Lung (tissue), 12 donors: ENCODE results near the gene ERP44. TPM values are rescaled to one million over a fixed set of nuclear protein-coding genes. Genes with fewer than 3 reads are reported as not detected.

Experiments
- ATAC-seq: fragments of 200-7000 bp; cut with Tn5 transposase; one replicate; pipeline ENCODE4 v1.9.1; 2020; ENCODE audit warnings: moderate number of reproducible peaks; ENCODE audit not compliant: insufficient read depth, low FRiP score
- DNase-seq, 3 donors: peaks; one replicate each; pipeline ENCODE4 v3.0.0-alpha.2; 2013 to 2017
- H3K27ac ChIP-seq, 2 donors: one replicate each; pipeline ENCODE4 v1.5.1; 2013; ENCODE audit warnings: mild to moderate bottlenecking in 2 of 2, moderate library complexity in 2 of 2, control low read depth in 1 of 2, inconsistent platforms in 1 of 2, low read depth in 1 of 2, low read length in 1 of 2
- H3K27me3 ChIP-seq, 3 donors: one replicate each; pipeline ENCODE4 v1.5.1; 2013; ENCODE audit warnings: low read length in 2 of 3; ENCODE audit not compliant: control insufficient read depth in 3 of 3, insufficient read depth in 3 of 3
- H3K36me3 ChIP-seq, 4 donors: one replicate each; pipeline ENCODE4 v1.5.1; 2013; ENCODE audit warnings: low read length in 4 of 4, mild to moderate bottlenecking in 1 of 4, moderate library complexity in 1 of 4; ENCODE audit not compliant: control insufficient read depth in 4 of 4, insufficient read depth in 4 of 4
- H3K4me1 ChIP-seq, 5 donors: one replicate each; pipeline ENCODE4 v1.5.1; 2013; ENCODE audit warnings: low read length in 5 of 5, mild to moderate bottlenecking in 2 of 5, moderate library complexity in 1 of 5; ENCODE audit not compliant: control insufficient read depth in 5 of 5, insufficient read depth in 5 of 5
- H3K4me3 ChIP-seq: one replicate; pipeline ENCODE4 v1.5.1; 2013; ENCODE audit warnings: mild to moderate bottlenecking, control low read depth, moderate library complexity
- H3K9ac ChIP-seq, 2 donors: one replicate each; pipeline ENCODE4 v1.5.1; 2013; ENCODE audit warnings: low read length in 2 of 2, control low read depth in 1 of 2; ENCODE audit not compliant: insufficient read depth in 1 of 2
- H3K9me3 ChIP-seq, 4 donors: one replicate each; pipeline ENCODE4 v1.5.1; 2013; ENCODE audit warnings: low read length in 3 of 4, mild to moderate bottlenecking in 1 of 4, moderate library complexity in 1 of 4; ENCODE audit not compliant: control insufficient read depth in 4 of 4, insufficient read depth in 3 of 4
- WGBS, 2 donors: extraction: QIAGEN DNeasy Blood & Tissue Kit; methylation state at CpG; one replicate each; pipeline ENCODE4 v1.1.7; 2013; 5-methylcytosine and 5-hydroxymethylcytosine counted together
- polyA plus RNA-seq, 2 donors: library from polyadenylated mRNA; stranded (reverse); fragments of 200-250 nt; gene quantifications; one replicate each; pipeline ENCODE4 v1.2.1, GENCODE V29; 2013
- total RNA-seq, 2 donors: library from RNA; depleted of rRNA in 1 of 2; stranded (reverse); fragments of >200 nt in 1 of 2; gene quantifications; one replicate each; pipeline ENCODE4 v1.2.1, GENCODE V29; 2014 to 2021
- TF ChIP-seq, protein P1 (sequence below): IDR thresholded peaks from 2 replicates; pipeline ENCODE4 v1.5.1; 2012; ENCODE audit warnings: mild to moderate bottlenecking; ENCODE audit errors: control extremely low read depth, extremely low read depth
- donor health status: control.
- donor health status: control.
- donor health status: Bipolar disorder and iron deficiency.
- donor health status: healthy.
- donor health status: DM: yes; HTN: yes; CAD: no.

The ERP44 gene
- total and polyA plus RNA-seq, 4 donors: 22.6 to 27.6 (median 27.0) TPM

DNA sequence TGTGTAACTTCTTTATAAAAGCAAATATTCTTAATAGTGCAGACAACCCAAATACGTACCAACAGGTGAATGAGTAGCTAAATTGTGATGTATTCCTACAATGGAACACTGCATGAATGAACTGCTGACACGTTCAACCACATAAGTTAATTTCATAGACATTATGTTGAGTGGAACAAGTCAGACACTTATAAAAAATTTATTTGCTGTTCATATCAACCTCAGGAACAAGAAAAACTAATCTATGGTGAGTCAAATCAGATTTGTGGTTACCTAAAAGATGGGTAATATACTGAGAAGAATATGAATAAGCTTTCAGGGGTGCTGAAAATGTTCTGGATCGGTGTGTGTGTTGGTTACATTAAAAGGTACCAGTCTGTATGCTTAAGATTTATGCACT lies 35.9 kb upstream of the ERP44 start:
- no peaks in the 10 kb centered on the region for H3K4me1 ChIP-seq
- H3K27me3 ChIP-seq: no peaks in the 10 kb centered on the region
- WGBS, 2 donors: 77 to 81% methylated on average over 3 of the region's 3 CpGs
- no peak overlapping the region for H3K9ac ChIP-seq
- H3K36me3 ChIP-seq: peaks cover 0 to 14% (median 3%) of the 10 kb centered on the region in 4 donors
- ATAC-seq (no peak), DNase-seq (no peak)
- H3K4me3 ChIP-seq: no peak overlapping the region
- TF ChIP-seq, protein P1, sequence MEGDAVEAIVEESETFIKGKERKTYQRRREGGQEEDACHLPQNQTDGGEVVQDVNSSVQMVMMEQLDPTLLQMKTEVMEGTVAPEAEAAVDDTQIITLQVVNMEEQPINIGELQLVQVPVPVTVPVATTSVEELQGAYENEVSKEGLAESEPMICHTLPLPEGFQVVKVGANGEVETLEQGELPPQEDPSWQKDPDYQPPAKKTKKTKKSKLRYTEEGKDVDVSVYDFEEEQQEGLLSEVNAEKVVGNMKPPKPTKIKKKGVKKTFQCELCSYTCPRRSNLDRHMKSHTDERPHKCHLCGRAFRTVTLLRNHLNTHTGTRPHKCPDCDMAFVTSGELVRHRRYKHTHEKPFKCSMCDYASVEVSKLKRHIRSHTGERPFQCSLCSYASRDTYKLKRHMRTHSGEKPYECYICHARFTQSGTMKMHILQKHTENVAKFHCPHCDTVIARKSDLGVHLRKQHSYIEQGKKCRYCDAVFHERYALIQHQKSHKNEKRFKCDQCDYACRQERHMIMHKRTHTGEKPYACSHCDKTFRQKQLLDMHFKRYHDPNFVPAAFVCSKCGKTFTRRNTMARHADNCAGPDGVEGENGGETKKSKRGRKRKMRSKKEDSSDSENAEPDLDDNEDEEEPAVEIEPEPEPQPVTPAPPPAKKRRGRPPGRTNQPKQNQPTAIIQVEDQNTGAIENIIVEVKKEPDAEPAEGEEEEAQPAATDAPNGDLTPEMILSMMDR: no peak
- H3K9me3 ChIP-seq: no peaks in the 10 kb centered on the region
- no peak overlapping the region for H3K27ac ChIP-seq

DNA sequence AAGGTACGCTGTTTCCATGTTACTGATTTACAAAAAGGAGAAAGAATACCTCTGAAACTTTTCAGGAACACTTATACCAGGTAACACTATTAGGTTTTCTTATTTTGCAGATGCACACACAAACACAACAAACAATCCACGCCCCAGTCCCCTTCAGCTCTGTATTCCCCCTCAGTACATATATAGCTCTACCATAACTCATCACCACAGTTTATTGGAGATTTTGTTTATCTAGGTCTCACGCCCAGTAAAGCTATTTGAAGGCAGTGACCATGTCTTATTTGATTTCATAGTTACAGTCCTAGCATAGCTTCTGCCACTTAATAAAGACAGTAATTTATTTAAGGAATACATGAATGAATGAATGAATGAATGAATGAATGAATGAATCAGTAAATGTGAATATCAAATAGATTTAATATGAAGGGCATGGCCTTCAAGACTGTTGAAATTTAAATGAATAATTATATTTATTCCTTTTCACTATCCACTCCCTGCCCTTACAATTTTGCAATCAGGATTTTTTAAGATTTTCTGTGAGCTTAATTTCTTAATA lies 33.2 kb upstream of the ERP44 start:
- TF ChIP-seq, protein P1: no peak
- no peak overlapping the region for H3K9ac ChIP-seq
- H3K27me3 ChIP-seq: no peaks in the 10 kb centered on the region
- peaks cover 0 to 8% (median 0%) of the 10 kb centered on the region in 5 donors for H3K4me1 ChIP-seq
- ATAC-seq (no peak), DNase-seq (no peak)
- 93 to 98% methylated on average over 3 of the region's 3 CpGs for WGBS, 2 donors
- no peak overlapping the region for H3K27ac ChIP-seq
- H3K36me3 ChIP-seq: peaks cover under 1 to 14% (median 5%) of the 10 kb centered on the region in 4 donors
- H3K4me3 ChIP-seq: no peak overlapping the region
- H3K9me3 ChIP-seq: no peaks in the 10 kb centered on the region

DNA sequence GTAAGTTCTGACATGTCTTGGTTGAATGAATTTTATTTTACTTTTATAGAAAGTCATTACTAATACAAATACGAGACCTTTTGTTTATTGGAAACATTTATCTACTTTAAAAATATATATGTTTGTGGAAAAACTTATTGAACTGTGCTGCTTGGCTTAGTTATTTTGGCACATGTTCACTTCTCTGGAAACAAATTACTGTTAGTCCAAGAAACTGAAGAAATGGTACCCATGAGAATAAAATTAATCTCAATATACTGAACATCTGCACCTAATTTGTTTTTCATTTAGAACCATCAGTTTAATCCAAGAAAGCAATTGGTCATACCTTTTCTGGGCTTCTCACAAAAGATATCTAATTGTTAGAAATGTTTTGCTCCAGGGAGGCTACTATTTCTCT lies 32.4 kb upstream of the ERP44 start:
- Histone ChIP-seq H3K27me3 (no peaks in the 10 kb centered on the region), H3K4me3 (no peak overlapping the region), H3K9me3 (no peaks in the 10 kb centered on the region), H3K27ac (no peak overlapping the region), H3K9ac (no peak overlapping the region), H3K36me3 (peaks cover 1 to 14% (median 7%) of the 10 kb centered on the region in 4 donors), H3K4me1 (peaks cover 0 to 8% (median 0%) of the 10 kb centered on the region in 5 donors)
- ATAC-seq (no peak), DNase-seq (no peak)
- 83 to 91% methylated on average over 1 of the region's 1 CpG for WGBS, 2 donors
- TF ChIP-seq, protein P1: no peak

DNA sequence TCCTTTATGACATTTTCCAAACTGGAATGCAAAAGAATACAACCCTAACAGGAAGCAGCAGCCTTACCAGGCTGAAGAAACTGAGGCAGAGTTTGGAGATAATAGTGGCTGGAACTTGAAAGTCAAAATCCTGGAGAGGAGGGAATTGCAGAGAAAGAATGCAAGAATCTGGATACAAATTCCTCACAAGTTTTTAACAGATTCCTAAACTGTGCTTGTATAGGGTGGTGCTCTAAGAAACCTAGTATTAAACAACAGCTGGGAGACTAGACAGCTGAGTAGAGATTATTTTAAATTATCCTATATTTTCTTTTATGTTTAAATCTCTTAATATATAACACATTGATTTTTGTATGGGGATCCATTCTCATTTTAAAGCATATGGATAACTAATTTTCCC lies 31.0 kb upstream of the ERP44 start:
- Histone ChIP-seq H3K4me3 (no peak overlapping the region), H3K27me3 (no peaks in the 10 kb centered on the region), H3K36me3 (peaks cover 1 to 14% (median 7%) of the 10 kb centered on the region in 4 donors), H3K27ac (no peak overlapping the region), H3K9ac (no peak overlapping the region), H3K4me1 (peaks cover 0 to 8% (median 0%) of the 10 kb centered on the region in 5 donors), H3K9me3 (no peaks in the 10 kb centered on the region)
- ATAC-seq (no peak), DNase-seq (no peak)
- TF ChIP-seq, protein P1: no peak
